HL-60/S4 treated with phorbol 12-myristate 13-acetate at 8.2 ng/mL for 4 days and 3 days (cell line): ENCODE data around the gene DLG3.
"Not testable (repeated sequence)": the region's sequence is repeated elsewhere in the genome, so short reads cannot be mapped to it uniquely, and the experiment has no call there.

Source experiments
- in situ Hi-C: fragments of 300-500 bp; cut with MboI; formaldehyde crosslinking; loops from 2 replicates; pipeline ENCODE4 v1.15.0; 2022; ENCODE audit warnings: low sequenced_read_pairs

Gene DLG3

DNA sequence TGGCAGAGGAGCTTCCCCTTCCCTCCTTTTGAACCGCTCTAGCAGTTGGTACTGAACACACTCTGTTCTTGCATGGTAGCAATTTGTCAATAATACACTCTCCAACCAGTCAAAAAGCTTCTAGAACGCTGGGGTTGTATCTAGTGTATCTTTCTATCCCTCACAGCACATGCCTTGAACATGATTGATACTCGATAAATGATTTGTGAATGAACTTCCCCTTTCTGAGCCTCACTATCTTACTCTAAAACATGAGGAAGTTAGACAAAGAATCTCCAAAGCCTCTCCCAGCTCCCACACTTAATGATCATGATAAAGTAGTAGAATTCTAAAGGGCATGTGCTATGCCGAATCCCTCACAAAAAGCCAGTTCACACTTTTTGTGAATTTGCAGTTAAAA lies 64.4 kb downstream of the DLG3 start:
- in situ Hi-C loops, result no loop called here

DNA sequence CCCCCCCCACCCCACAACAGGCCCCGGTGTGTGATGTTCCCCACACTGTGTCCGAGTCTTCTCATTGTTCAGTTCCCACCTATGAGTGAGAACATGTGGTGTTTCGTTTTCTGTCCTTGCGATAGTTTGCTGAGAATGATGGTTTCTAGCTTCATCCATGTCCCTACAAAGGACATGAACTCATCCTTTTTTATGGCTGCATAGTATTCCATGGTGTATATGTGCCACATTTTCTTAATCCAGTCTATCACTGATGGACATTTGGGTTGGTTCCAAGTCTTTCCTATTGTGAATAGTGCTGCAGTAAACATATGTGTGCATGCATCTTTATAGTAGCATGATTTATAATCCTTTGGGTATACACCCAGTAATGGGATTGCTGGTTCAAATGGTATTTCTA lies 70.6 kb downstream of the DLG3 start:
- in situ Hi-C loops, result not testable (repeated sequence)

DNA sequence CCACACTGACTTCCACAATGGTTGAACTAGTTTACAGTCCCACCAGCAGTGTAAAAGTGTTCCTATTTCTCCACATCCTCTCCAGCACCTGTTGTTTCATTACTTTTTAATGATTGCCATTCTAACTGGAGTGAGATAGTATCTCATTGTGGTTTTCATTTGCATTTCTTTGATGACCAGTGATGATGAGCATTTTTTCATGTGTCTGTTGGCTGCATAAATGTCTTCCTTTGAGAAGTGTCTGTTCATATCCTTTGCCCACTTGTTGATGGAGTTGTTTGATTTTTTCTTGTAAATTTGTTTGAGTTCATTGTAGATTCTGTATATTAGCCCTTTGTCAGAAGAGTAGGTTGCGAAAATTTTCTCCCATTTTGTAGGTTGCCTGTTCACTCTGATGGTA lies 71.1 kb downstream of the DLG3 start:
- in situ Hi-C loops, result not testable (repeated sequence)

DNA sequence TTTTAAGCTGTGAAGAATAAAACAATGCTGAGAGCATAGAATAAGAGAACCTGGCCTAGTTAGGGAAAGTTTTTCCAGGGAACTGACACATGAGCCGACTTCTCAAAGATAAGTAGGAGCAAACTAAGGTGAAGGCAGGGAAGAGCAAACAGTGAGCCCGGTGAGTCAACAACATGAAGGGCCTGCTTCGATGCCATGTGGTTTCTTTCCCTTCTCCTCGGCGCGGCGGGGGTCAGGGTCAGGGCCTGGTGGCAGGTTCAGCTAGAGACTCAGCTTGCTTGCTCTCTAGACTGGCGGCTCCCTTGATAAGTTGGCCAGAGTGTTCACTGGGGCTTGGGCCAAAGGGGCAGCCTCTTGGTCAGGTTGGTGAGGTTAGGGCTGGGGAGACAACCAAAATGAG lies 81.1 kb downstream of the DLG3 start:
- in situ Hi-C loops, result no loop called here

DNA sequence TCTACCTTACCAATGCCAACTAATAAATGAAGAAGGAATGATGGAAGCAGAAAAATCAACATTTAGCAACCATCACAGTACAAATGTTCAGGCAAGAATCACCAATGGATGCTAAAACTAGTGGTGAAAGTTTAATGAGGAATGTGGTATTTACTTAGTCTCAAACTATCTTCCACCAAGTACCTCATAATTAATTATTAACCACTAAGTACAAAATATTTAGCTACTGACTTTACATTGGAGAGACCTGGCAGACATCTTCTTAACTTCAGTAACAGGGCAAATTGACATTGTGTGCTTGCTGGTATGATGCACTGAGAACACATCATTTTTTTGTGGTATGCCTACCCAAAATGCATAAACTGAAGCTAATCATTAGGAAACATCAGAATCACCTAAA lies 82.4 kb downstream of the DLG3 start:
- in situ Hi-C loops, result no loop called here

DNA sequence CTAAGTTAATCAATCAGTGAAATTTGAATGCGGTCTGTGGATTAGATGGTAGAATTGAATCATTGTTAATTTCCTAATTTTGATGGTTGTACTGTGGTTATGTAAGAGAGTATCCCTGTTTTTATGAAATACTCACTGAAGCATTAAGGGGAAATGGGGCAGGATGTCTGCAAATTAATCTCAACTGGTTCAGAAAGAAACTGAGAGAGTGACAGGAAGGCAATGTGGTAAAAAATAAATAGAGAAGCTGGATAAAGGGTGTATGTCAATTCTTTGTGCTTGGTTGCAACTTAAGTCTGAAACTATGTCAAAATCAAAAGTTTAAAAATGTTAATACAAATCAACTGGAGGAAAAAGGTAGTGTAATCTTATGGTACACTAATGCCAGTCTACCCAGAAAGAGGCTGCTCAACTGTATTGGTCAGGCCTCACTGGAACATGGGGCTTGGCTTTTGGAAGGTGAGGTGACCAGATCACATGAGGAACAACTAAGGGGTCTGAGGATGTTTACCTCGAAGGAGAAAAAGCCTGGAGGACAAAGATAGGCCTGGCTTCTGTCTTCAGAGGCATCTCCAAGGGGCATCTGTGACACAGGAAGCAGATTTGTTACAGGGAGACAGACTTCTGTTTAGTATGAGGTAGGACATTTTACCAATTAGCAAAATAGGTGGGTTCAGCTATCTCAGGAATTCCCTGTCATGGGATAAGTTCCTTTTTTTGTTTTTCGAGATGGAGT lies 83.1 kb downstream of the DLG3 start:
- in situ Hi-C loops, result no loop called here

DNA sequence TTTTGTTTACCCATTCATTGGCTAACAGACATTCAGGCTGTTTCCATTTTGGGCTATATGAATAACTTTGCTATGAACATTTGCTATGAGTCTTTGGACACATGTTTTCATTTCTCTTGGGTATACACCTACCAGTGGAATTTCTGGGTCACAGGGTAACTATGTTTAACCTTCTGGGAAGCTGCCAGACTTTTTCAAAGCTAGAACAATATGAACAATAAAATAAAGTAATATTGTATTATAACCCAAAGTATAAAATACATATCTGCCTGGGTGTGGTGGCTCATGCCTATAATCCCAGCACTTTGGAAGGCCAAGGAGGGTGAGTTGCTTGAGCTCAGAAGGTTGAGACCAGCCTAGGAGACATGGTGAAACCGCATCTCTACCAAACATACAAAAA lies 90.6 kb downstream of the DLG3 start:
- in situ Hi-C loops, result no loop called here

DNA sequence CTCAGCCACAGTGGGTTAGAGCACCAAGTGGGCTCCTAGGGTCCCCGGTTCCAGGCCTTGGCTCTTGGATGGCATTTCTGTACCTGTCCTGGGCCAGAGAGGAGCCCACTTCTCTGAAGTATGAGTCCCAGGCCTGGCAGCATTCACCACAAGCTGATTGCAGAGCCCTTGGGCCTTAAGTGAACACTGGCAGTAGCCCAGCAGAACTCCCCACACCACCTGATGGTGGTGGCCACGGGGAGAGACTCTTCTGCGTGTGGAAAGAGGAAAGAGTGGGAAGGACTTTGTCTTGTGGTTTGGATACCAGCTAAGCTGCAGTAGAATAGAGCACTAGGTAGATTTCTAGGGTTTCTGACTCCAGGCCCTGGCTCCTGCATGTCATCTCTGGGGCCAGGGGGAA lies 104.8 kb downstream of the DLG3 start:
- in situ Hi-C loops, result no loop called here

DNA sequence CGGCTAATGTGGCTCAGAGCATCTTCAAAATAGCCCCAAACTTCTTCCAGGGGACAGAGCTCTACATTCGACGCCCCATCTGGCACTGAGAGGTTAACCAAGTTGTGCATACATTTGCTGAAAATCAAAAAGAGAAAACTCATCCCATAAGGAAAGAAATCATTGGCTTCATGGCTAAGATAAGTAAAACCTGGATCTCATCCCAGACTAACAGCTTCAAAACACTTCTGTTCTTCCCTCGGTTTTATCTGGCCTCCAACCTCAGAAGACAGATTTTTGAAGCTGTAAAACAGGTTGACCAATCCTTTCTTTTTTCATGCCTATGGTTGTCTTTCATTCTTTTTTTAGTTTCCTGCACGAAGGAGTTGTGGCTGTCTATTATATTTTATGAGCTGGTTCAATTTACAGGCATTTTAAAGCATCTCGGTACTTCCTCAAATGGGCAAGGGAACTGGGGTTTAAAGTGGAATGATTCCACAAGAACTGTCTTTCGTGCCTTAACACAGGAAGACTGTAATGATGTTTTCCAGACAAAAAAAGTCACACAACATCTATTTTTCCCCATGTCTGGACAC lies 107.6 kb downstream of the DLG3 start:
- in situ Hi-C loops, result no loop called here

DNA sequence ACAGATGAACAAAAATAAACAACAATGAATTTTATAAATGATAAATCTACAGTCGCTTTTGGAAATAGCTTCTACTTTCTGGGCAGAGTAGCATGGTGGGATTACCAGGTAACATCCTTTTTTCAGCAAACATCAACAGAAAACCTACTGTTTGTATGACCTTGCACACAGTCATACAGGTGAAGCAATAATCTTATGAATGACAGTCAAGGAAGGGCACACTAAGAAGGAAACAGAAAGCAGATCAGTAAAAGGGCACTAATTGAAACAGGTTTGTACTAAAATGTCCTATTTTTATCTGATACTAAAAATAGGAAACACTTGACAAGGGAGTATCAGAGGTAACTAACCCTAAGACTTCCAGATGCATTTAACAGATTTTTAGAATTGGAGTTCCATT lies 108.9 kb downstream of the DLG3 start:
- in situ Hi-C loops, result no loop called here

DNA sequence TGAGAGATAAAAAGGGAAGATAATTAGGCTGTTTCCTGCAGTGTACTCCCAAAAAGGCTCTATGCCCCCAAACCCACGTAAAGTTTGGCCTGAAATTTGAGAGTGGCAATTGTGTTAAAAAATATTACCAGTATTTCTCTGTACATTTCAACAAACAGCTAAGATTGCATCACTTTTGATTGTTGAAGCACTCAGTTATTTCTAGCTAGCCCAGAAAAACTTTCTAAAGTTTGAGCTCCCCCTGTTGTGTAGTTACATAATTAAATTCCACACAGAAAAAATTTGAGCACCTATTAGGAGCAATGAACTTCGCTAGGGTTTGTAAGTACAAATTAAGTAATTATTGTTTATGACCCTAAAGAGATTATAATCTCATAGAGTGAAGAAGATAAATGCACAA lies 109.4 kb downstream of the DLG3 start:
- in situ Hi-C loops, result no loop called here

DNA sequence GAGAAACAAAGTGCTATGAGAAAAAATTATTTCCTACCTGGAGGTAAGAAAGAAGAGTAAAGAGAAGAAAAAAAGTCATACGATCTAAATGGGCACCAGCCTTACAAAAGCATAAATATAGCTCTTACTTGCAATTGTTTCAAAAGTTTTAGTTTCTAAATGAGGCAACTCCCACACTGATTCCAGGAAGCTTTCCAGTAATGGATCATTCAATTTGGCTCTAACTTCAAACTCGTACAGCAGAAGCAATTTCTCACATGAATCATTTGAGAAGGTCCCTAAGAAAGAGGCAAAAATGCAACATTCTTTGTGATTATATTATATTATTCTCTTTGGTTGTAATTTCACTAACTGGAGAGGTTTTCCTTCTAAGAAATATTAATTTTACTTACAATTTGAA lies 109.9 kb downstream of the DLG3 start:
- in situ Hi-C loops, result no loop called here

DNA sequence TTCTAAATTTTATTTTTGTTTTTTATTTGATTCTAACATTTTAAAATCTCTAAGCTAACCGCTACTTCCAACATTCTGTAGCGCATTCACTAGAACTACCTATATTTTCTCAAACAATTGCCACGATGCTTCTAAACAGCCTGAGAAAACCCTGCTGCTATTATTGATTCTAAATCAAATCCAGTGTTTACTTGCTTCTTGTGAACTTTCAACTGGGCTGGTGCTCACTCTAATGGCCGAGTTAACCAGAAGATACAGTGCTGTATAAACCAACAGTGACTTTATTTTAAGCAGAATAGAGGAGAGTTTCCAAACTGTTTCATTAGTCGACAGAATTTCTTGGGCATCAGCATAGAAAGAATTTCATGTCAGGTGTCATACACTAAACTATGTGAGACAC lies 110.3 kb downstream of the DLG3 start:
- in situ Hi-C loops, result no loop called here
